ENCODE results near the gene TCFL5. TPM values are rescaled to one million over a fixed set of nuclear protein-coding genes. Genes with fewer than 3 reads are reported as not detected.

The TCFL5 gene
- total RNA-seq, 4 donors from 2014 or later = 12.0 to 28.9 (median 13.8) TPM

GRCh38 chr20:62835931-62836861 is 25.4 kb downstream of the TCFL5 start:
- Histone ChIP-seq H3K36me3 (peaks cover 0 to 13% of the 10 kb centered on the region in 2 donors), H3K4me3 (no peak overlapping the region), H3K27me3 (peaks cover 27% of the 10 kb centered on the region), H3K27ac (no peak overlapping the region), H3K4me1 (peaks cover 0 to 20% (median 9%) of the 10 kb centered on the region in 3 donors), H3K9me3 (no peaks in the 10 kb centered on the region)
- ATAC-seq = no peak
- TF ChIP-seq EP300 (IDR thresholded peaks at IDR 0.05) (no peak), POLR2AphosphoS5 (IDR thresholded peaks at IDR 0.05) (no peak), POLR2A (IDR thresholded peaks at IDR 0.05) (no peak), CTCF (IDR thresholded peaks at IDR 0.05) (no peak)
- WGBS, 2 donors (ENCODE audit: low coverage in 1 of 2) = no CpG with 5 or more reads among the region's 52 CpGs

- peaks cover 0 to 9% of the 10 kb centered on the region in 2 donors for H3K36me3 ChIP-seq
- TF ChIP-seq POLR2AphosphoS5 (IDR thresholded peaks at IDR 0.05) (no peak), POLR2A (IDR thresholded peaks at IDR 0.05) (no peak), CTCF (IDR thresholded peaks at IDR 0.05) (no peak), EP300 (IDR thresholded peaks at IDR 0.05) (no peak)
- H3K4me3 ChIP-seq = no peak overlapping the region
- H3K4me1 ChIP-seq = peaks cover 0 to 25% (median 9%) of the 10 kb centered on the region in 3 donors
- H3K9me3 ChIP-seq = no peaks in the 10 kb centered on the region
- no peak for ATAC-seq
- 69 to 100% methylated on average over 1 to 13 of the region's 24 CpGs for WGBS, 2 donors (ENCODE audit: low coverage in 1 of 2)
- H3K27ac ChIP-seq = no peak overlapping the region
- H3K27me3 ChIP-seq = peaks cover 27% of the 10 kb centered on the region
These were observed 26.5 kb downstream of the TCFL5 start for GRCh38 chr20:62834967-62835730.

- Histone ChIP-seq H3K4me3 (no peak overlapping the region), H3K27ac (peak overlapping the region in 2 of 4 donors; percentile 59 to 75)
These were observed 28.7 kb downstream of the TCFL5 start for GRCh38 chr20:62832951-62833391.

More at GRCh38 chr20:62832951-62833391, 28.7 kb downstream of the TCFL5 start:
- peaks cover 0 to 9% of the 10 kb centered on the region in 2 donors for H3K36me3 ChIP-seq
- no peaks in the 10 kb centered on the region for H3K9me3 ChIP-seq
- peaks cover 20% of the 10 kb centered on the region for H3K27me3 ChIP-seq
- TF ChIP-seq POLR2A (IDR thresholded peaks at IDR 0.05) = no peak
- no peak for TF ChIP-seq CTCF (IDR thresholded peaks at IDR 0.05)
- no peak for TF ChIP-seq POLR2AphosphoS5 (IDR thresholded peaks at IDR 0.05)
- no peak for TF ChIP-seq EP300 (IDR thresholded peaks at IDR 0.05)
- peak; percentile 17 for ATAC-seq
- 12 to 66% methylated on average over 5 to 7 of the region's 14 CpGs for WGBS, 2 donors (ENCODE audit: low coverage in 1 of 2)
- H3K4me1 ChIP-seq = peaks cover 0 to 25% (median 9%) of the 10 kb centered on the region in 3 donors
